Occipital lobe (tissue), 2 donors: ENCODE data around the gene ANGPT4. TPM values are rescaled to one million over a fixed set of nuclear protein-coding genes. Genes with fewer than 3 reads are reported as not detected.
"Not testable (repeated sequence)": the region's sequence is repeated elsewhere in the genome, so short reads cannot be mapped to it uniquely, and the experiment has no call there.

Experiments used
- DNase-seq: peaks from one replicate; lab custom pipeline; 2025; lab: John Stamatoyannopoulos, UW
- total RNA-seq: library from RNA; depleted of rRNA; stranded (reverse); fragments of >200 nt; gene quantifications from one replicate; pipeline ENCODE4 v1.2.3, GENCODE V29; 2014

Gene ANGPT4
- total RNA-seq, 1 donor from 2014 or later, result not detected

GRCh38 chr20:845226-845868 lies 70.8 kb downstream of the ANGPT4 start:
- DNase-seq, result no peak

GRCh38 chr20:844473-845225 lies 71.5 kb downstream of the ANGPT4 start:
- peak; percentile 80 for DNase-seq

GRCh38 chr20:843912-844311 lies 72.2 kb downstream of the ANGPT4 start:
- no peak for DNase-seq

- no peak for DNase-seq
Measured at GRCh38 chr20:842547-842940, 73.6 kb downstream of the ANGPT4 start.

- no peak for DNase-seq
Measured at GRCh38 chr20:841568-842546, 74.3 kb downstream of the ANGPT4 start.

- no peak for DNase-seq
Measured at GRCh38 chr20:840858-841567, 75.1 kb downstream of the ANGPT4 start.

- no peak for DNase-seq
Measured at GRCh38 chr20:840503-840857, 75.7 kb downstream of the ANGPT4 start.

GRCh38 chr20:839626-840025 lies 76.5 kb downstream of the ANGPT4 start:
- no peak for DNase-seq

- DNase-seq, result no peak
Measured at GRCh38 chr20:839015-839414, 77.1 kb downstream of the ANGPT4 start.

GRCh38 chr20:836190-836589 lies 79.9 kb downstream of the ANGPT4 start:
- DNase-seq, result no peak

GRCh38 chr20:835608-836045 lies 80.5 kb downstream of the ANGPT4 start:
- no peak for DNase-seq

GRCh38 chr20:834151-834746 lies 81.9 kb downstream of the ANGPT4 start:
- no peak for DNase-seq

GRCh38 chr20:833450-834150 lies 82.5 kb downstream of the ANGPT4 start, which contains the start of gene FAM110A:
Gene FAM110A, plus strand, starts transcription at chr20:833715. Its CDS starts 11,090 bp downstream, at chr20:844805.
- DNase-seq, result peak; percentile 90

GRCh38 chr20:833121-833449 lies 83.0 kb downstream of the ANGPT4 start:
- DNase-seq, result no peak

- DNase-seq, result no peak
Measured at GRCh38 chr20:831956-832355, 84.2 kb downstream of the ANGPT4 start.

GRCh38 chr20:831251-831650 lies 84.9 kb downstream of the ANGPT4 start:
- DNase-seq, result no peak

GRCh38 chr20:830011-830521 lies 86.1 kb downstream of the ANGPT4 start:
- DNase-seq, result no peak

GRCh38 chr20:829551-829950 lies 86.6 kb downstream of the ANGPT4 start:
- DNase-seq, result no peak

- DNase-seq, result no peak
Measured at GRCh38 chr20:828987-829386, 87.1 kb downstream of the ANGPT4 start.

- DNase-seq, result not testable (repeated sequence)
Measured at GRCh38 chr20:827981-828380, 88.2 kb downstream of the ANGPT4 start.
